HCT116 (cell line): ENCODE data around the gene HERC6. TPM values are rescaled to one million over a fixed set of nuclear protein-coding genes. Genes with fewer than 3 reads are reported as not detected.

Experiments
- ATAC-seq: fragments of 200-7000 bp; cut with Tn5 transposase; 2 replicates; pipeline ENCODE4 v1.9.1; 2020; ENCODE audit warnings: mild to moderate bottlenecking, moderate library complexity
- BruUV-seq: library from RNA; stranded (reverse); fragments of 400-500 nt; replicated peaks from 2 replicates; lab custom pipeline; 2021; lab: Mats Ljungman, UMichigan
- CTCF ChIA-PET: fragments of 300-600 bp; sonication (Branson Sonifier 250); formaldehyde crosslinking; loops from one replicate; lab custom pipeline; 2021; ENCODE audit warnings: antibody characterized with exemption; lab: Charles Lee
- POLR2A ChIA-PET: fragments of 300-600, 350-600 bp; sonication (Branson Sonifier 250); formaldehyde crosslinking; loops from one replicate; lab custom pipeline; 2021; ENCODE audit warnings: antibody characterized with exemption; lab: Charles Lee
- RAD21 ChIA-PET, 2 experiments: fragments of 300-600 bp; sonication (Branson Sonifier 250); formaldehyde crosslinking; loops; one replicate each; lab custom pipeline; 2023; ENCODE audit warnings: low total read pairs in 2 of 2; ENCODE audit not compliant: uncharacterized antibody in 2 of 2, unreplicated experiment in 2 of 2, low non-redundant PET in 1 of 2; lab: Charles Lee
- DNase-seq: peaks from one replicate; pipeline ENCODE4 v3.0.0-alpha.2; 2010; ENCODE audit warnings: low read depth, low spot score
- H2AFZ ChIP-seq: fragments of 200-600 bp; shearing (Covaris generic), sonication (generic); 2 replicates; pipeline ENCODE4 v1.6.1; 2017; ENCODE audit warnings: low read depth, mixed run types, mixed read lengths, antibody characterized with exemption, low read length; ENCODE audit not compliant: poor library complexity, severe bottlenecking
- H3K27ac ChIP-seq: 2 replicates; pipeline ENCODE4 v1.5.1; 2012; ENCODE audit warnings: low read depth, low read length
- H3K27me3 ChIP-seq: fragments of 200-600 bp; sonication (generic); 2 replicates; pipeline ENCODE4 v1.6.1; 2016; ENCODE audit warnings: mixed run types, low read length, mixed read lengths; ENCODE audit not compliant: insufficient read depth
- H3K36me3 ChIP-seq, 2 experiments: fragments of 200-500 bp in 1 of 2; fragments of 200-600 bp in 1 of 2; sonication (Bioruptor generic) in 1 of 2; sonication (generic) in 1 of 2; 2 replicates each; pipeline versions ENCODE4 v1.5.1 to v1.6.1; 2014 to 2016; ENCODE audit warnings: low read length in 2 of 2, inconsistent platforms in 1 of 2, mixed read lengths in 1 of 2, mixed run types in 1 of 2; ENCODE audit not compliant: insufficient read depth in 2 of 2, control insufficient read depth in 1 of 2
- H3K4me1 ChIP-seq, 2 experiments: fragments of 200-600 bp in 1 of 2; sonication (generic) in 1 of 2; 2 replicates each; pipeline versions ENCODE4 v1.5.1 to v1.6.1; 2012 to 2017; ENCODE audit warnings: low read length in 2 of 2, inconsistent platforms in 1 of 2, mild to moderate bottlenecking in 1 of 2, mixed read lengths in 1 of 2, mixed run types in 1 of 2, moderate library complexity in 1 of 2; ENCODE audit not compliant: insufficient read depth in 2 of 2, control insufficient read depth in 1 of 2
- H3K4me2 ChIP-seq: fragments of 200-600 bp; sonication (generic); 2 replicates; pipeline ENCODE4 v1.6.1; 2017; ENCODE audit warnings: mixed run types, low read length, mixed read lengths
- H3K4me3 ChIP-seq, 2 experiments: fragments of 200-600 bp in 1 of 2; sonication (generic) in 1 of 2; replicated peaks in 1 of 2; 2 replicates each; pipeline ENCODE4 v1.5.1; 2011 to 2016; ENCODE audit warnings: low read length in 2 of 2, control low read depth in 1 of 2, low read depth in 1 of 2, mild to moderate bottlenecking in 1 of 2, mixed read lengths in 1 of 2, mixed run types in 1 of 2
- H3K79me2 ChIP-seq: fragments of 200-600 bp; sonication (generic); 2 replicates; pipeline ENCODE4 v1.6.1; 2017; ENCODE audit warnings: mild to moderate bottlenecking, mixed run types, low read length, moderate library complexity, mixed read lengths; ENCODE audit not compliant: insufficient read depth
- H3K9ac ChIP-seq: fragments of 200-600 bp; sonication (generic); 2 replicates; pipeline ENCODE4 v1.6.1; 2016; ENCODE audit warnings: low read length, mixed read lengths
- H3K9me2 ChIP-seq: fragments of 200-600 bp; sonication (generic), shearing (Covaris generic); 2 replicates; pipeline ENCODE4 v1.6.1; 2017; ENCODE audit warnings: mixed run types, mild to moderate bottlenecking, moderate library complexity; ENCODE audit not compliant: insufficient read depth
- H3K9me3 ChIP-seq, 2 experiments: fragments of 200-500 bp in 1 of 2; fragments of 200-600 bp in 1 of 2; sonication (Bioruptor generic) in 1 of 2; sonication (generic) in 1 of 2; 2 replicates each; pipeline ENCODE4 v1.6.1; 2014 to 2017; ENCODE audit warnings: low read length in 2 of 2, mixed read lengths in 2 of 2, inconsistent platforms in 1 of 2, low read depth in 1 of 2, mild to moderate bottlenecking in 1 of 2, mixed run types in 1 of 2, moderate library complexity in 1 of 2; ENCODE audit not compliant: control insufficient read depth in 1 of 2, insufficient read depth in 1 of 2
- H4K20me1 ChIP-seq: fragments of 200-600 bp; sonication (generic), shearing (Covaris generic); 2 replicates; pipeline ENCODE4 v1.6.1; 2017; ENCODE audit warnings: mixed run types, mild to moderate bottlenecking, moderate library complexity; ENCODE audit not compliant: insufficient read depth
- CBX3 ChIP-seq: IDR thresholded peaks from 2 replicates; pipeline ENCODE4 v1.6.1; 2012; ENCODE audit warnings: low read depth
- CEBPB ChIP-seq: IDR thresholded peaks from 2 replicates; pipeline ENCODE4 v1.6.1; 2012; ENCODE audit warnings: low read depth
- EGR1 ChIP-seq: IDR thresholded peaks from 2 replicates; pipeline ENCODE4 v1.6.1; 2012; ENCODE audit warnings: low read depth
- ELF1 ChIP-seq: IDR thresholded peaks from 2 replicates; pipeline ENCODE4 v1.6.1; 2012; ENCODE audit warnings: low read depth, borderline replicate concordance
- EZH2 ChIP-seq: fragments of 200-600 bp; sonication (generic); IDR thresholded peaks from 2 replicates; pipeline ENCODE4 v1.6.1; 2017; ENCODE audit warnings: antibody characterized with exemption, mixed run types
- EZH2phosphoT487 ChIP-seq: fragments of 200-600 bp; IDR thresholded peaks from 2 replicates; pipeline ENCODE4 v1.6.1; 2018; ENCODE audit warnings: antibody characterized with exemption, borderline replicate concordance
- FOSL1 ChIP-seq: IDR thresholded peaks from 2 replicates; pipeline ENCODE4 v1.6.1; 2012; ENCODE audit warnings: low read depth
- POLR2A ChIP-seq: IDR thresholded peaks from 2 replicates; pipeline ENCODE4 v1.7.0; 2011; ENCODE audit warnings: borderline replicate concordance; ENCODE audit not compliant: insufficient read depth, insufficient read length; ENCODE audit errors: extremely low read depth
- POLR2AphosphoS5 ChIP-seq: IDR thresholded peaks from 2 replicates; pipeline ENCODE4 v1.6.1; 2011; ENCODE audit warnings: mild to moderate bottlenecking, low read depth, low read length, moderate library complexity
- RAD21 ChIP-seq: IDR thresholded peaks from 2 replicates; pipeline ENCODE4 v1.6.1; 2012; ENCODE audit warnings: low read depth, mild to moderate bottlenecking
- SIN3A ChIP-seq: IDR thresholded peaks from 2 replicates; pipeline ENCODE4 v1.6.1; 2012; ENCODE audit warnings: low read depth
- SP1 ChIP-seq: IDR thresholded peaks from 2 replicates; pipeline ENCODE4 v1.6.1; 2012; ENCODE audit warnings: low read depth
- SRF ChIP-seq: IDR thresholded peaks from 2 replicates; pipeline ENCODE4 v1.6.1; 2012; ENCODE audit warnings: low read depth
- YY1 ChIP-seq: IDR thresholded peaks from 2 replicates; pipeline ENCODE4 v1.6.1; 2011; ENCODE audit warnings: low read length, low read depth, moderate library complexity, mild to moderate bottlenecking; ENCODE audit not compliant: insufficient replicate concordance; ENCODE audit errors: extremely low read depth
- ZFX ChIP-seq: fragments of 450-650 bp; IDR thresholded peaks from 2 replicates; pipeline ENCODE4 v1.6.1; 2017
- ZNF274 ChIP-seq: fragments of 200-500 bp; sonication (Bioruptor generic); IDR thresholded peaks from 2 replicates; pipeline ENCODE4 v1.6.1; 2014; ENCODE audit warnings: mild to moderate bottlenecking, low read depth, low read length, inconsistent platforms
- intact Hi-C: fragments of 100-400 bp; cut with micrococcal nuclease; formaldehyde crosslinking; loops from 2 replicates; pipeline ENCODE4 v1.10.0; 2022
- total RNA-seq: library from RNA; stranded (reverse); gene quantifications from one replicate; pipeline ENCODE4 v1.2.1, GENCODE V29; 2021; ENCODE audit not compliant: unreplicated experiment
- TF ChIP-seq, protein P1 (sequence below): IDR thresholded peaks from 2 replicates; pipeline ENCODE4 v1.6.1; 2012
- TF ChIP-seq, protein P2 (sequence below): IDR thresholded peaks from 2 replicates; pipeline ENCODE4 v1.6.1; 2012; ENCODE audit warnings: low read depth
- TF ChIP-seq, protein P3 (sequence below): IDR thresholded peaks from 2 replicates; pipeline ENCODE4 v1.6.1; 2012

Gene HERC6
- total RNA-seq, 1 experiment from 2014 or later, result 4.9 TPM

DNA sequence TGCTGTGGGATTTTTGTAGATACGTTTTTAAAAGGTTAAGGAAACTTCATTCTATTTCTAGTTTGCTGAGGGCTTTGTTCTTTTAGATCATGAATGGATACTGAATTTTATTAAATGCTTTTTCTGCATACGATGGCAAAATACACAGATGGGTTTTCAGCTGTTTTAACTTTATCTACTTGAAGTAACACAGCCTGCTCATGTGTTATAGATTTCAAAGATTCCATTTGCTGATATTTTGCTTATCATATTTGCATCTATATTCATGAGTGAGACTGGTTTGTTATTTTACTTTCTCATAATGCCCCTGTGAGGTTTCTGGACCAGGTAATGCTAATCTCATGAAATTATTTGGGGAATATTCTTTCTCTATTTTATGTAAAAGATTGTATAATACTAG, 43.8 kb downstream of the HERC6 start:
- POLR2A ChIA-PET, result no interaction called here
- Histone ChIP-seq H3K79me2 (no peaks in the 10 kb centered on the region), H3K36me3 (no peaks in the 10 kb centered on the region), H4K20me1 (no peaks in the 10 kb centered on the region), H3K9me2 (no peaks in the 10 kb centered on the region), H3K9ac (no peak overlapping the region), H3K4me1 (no peaks in the 10 kb centered on the region), H2AFZ (no peak overlapping the region), H3K4me3 (no peak overlapping the region), H3K27me3 (no peaks in the 10 kb centered on the region), H3K27ac (no peak overlapping the region), H3K9me3 (no peaks in the 10 kb centered on the region), H3K4me2 (no peak overlapping the region)
- RAD21 ChIA-PET, result no interaction called here
- intact Hi-C loops, result no loop called here
- BruUV-seq, result no TSS peak
- TF ChIP-seq FOSL1 (no peak), CBX3 (no peak), ELF1 (no peak), SRF (no peak), EZH2 (no peak), ZNF274 (no peak), SP1 (no peak), POLR2AphosphoS5 (no peak), POLR2A (no peak), YY1 (no peak), EGR1 (no peak), ZFX (no peak), SIN3A (no peak), CEBPB (no peak), EZH2phosphoT487 (no peak), RAD21 (no peak)
- TF ChIP-seq, protein P1, sequence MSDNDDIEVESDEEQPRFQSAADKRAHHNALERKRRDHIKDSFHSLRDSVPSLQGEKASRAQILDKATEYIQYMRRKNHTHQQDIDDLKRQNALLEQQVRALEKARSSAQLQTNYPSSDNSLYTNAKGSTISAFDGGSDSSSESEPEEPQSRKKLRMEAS, result no peak
- TF ChIP-seq, protein P2, sequence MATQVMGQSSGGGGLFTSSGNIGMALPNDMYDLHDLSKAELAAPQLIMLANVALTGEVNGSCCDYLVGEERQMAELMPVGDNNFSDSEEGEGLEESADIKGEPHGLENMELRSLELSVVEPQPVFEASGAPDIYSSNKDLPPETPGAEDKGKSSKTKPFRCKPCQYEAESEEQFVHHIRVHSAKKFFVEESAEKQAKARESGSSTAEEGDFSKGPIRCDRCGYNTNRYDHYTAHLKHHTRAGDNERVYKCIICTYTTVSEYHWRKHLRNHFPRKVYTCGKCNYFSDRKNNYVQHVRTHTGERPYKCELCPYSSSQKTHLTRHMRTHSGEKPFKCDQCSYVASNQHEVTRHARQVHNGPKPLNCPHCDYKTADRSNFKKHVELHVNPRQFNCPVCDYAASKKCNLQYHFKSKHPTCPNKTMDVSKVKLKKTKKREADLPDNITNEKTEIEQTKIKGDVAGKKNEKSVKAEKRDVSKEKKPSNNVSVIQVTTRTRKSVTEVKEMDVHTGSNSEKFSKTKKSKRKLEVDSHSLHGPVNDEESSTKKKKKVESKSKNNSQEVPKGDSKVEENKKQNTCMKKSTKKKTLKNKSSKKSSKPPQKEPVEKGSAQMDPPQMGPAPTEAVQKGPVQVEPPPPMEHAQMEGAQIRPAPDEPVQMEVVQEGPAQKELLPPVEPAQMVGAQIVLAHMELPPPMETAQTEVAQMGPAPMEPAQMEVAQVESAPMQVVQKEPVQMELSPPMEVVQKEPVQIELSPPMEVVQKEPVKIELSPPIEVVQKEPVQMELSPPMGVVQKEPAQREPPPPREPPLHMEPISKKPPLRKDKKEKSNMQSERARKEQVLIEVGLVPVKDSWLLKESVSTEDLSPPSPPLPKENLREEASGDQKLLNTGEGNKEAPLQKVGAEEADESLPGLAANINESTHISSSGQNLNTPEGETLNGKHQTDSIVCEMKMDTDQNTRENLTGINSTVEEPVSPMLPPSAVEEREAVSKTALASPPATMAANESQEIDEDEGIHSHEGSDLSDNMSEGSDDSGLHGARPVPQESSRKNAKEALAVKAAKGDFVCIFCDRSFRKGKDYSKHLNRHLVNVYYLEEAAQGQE, result no peak
- TF ChIP-seq, protein P3, sequence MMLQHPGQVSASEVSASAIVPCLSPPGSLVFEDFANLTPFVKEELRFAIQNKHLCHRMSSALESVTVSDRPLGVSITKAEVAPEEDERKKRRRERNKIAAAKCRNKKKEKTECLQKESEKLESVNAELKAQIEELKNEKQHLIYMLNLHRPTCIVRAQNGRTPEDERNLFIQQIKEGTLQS, result no peak
- DNase-seq (no peak), ATAC-seq (no peak)
- CTCF ChIA-PET, result no interaction called here
